Loucy (cell line): ENCODE results near the gene TAS2R8.

Experiments
- H2AFZ ChIP-seq: fragments of 200-600 bp; sonication (generic); 2 replicates; pipeline ENCODE4 v1.6.0; 2016; ENCODE audit warnings: antibody characterized with exemption, mild to moderate bottlenecking, low read length, moderate library complexity
- H3F3A ChIP-seq: fragments of 200-600 bp; 2 replicates; pipeline ENCODE4 v1.6.0; 2016; ENCODE audit warnings: antibody characterized with exemption, low read depth, mild to moderate bottlenecking
- H3K27me3 ChIP-seq: fragments of 200-600 bp; sonication (generic); 2 replicates; pipeline ENCODE4 v1.6.1; 2014; ENCODE audit warnings: low read length, mild to moderate bottlenecking; ENCODE audit not compliant: insufficient read depth, poor library complexity, severe bottlenecking
- H3K36me3 ChIP-seq: fragments of 200-600 bp; sonication (generic); 2 replicates; pipeline ENCODE4 v1.6.1; 2016; ENCODE audit warnings: low read length; ENCODE audit not compliant: insufficient read depth
- H3K4me1 ChIP-seq: fragments of 200-600 bp; sonication (generic); 2 replicates; pipeline ENCODE4 v1.5.1; 2014; ENCODE audit warnings: low read length, mild to moderate bottlenecking; ENCODE audit not compliant: insufficient read depth, poor library complexity, severe bottlenecking
- H3K4me2 ChIP-seq: fragments of 200-600 bp; sonication (generic); 2 replicates; pipeline ENCODE4 v1.6.0; 2014; ENCODE audit warnings: antibody characterized with exemption, low read length, low read depth, mild to moderate bottlenecking; ENCODE audit not compliant: poor library complexity, severe bottlenecking
- H3K4me3 ChIP-seq: fragments of 200-600 bp; sonication (generic); 2 replicates; pipeline ENCODE4 v1.5.1; 2014; ENCODE audit warnings: low read length, mild to moderate bottlenecking, mixed read lengths; ENCODE audit not compliant: poor library complexity, severe bottlenecking
- H3K79me2 ChIP-seq: fragments of 200-600 bp; sonication (generic); 2 replicates; pipeline ENCODE4 v1.6.1; 2014; ENCODE audit warnings: low read length; ENCODE audit not compliant: insufficient read depth
- H3K9ac ChIP-seq: fragments of 200-600 bp; sonication (generic); 2 replicates; pipeline ENCODE4 v1.6.0; 2014; ENCODE audit warnings: mild to moderate bottlenecking, low read depth, low read length, moderate library complexity; ENCODE audit not compliant: poor library complexity, severe bottlenecking
- H3K9me2 ChIP-seq: fragments of 200-600 bp; sonication (generic); replicated peaks from 2 replicates; pipeline ENCODE4 v1.6.1; 2016; ENCODE audit warnings: low read depth, low read length, mixed read lengths
- H3K9me3 ChIP-seq: fragments of 200-600 bp; sonication (generic); 2 replicates; pipeline ENCODE4 v1.6.1; 2014; ENCODE audit warnings: mild to moderate bottlenecking, antibody characterized with exemption, low read length, low read depth; ENCODE audit not compliant: insufficient read depth
- H4K20me1 ChIP-seq: fragments of 200-600 bp; sonication (generic); 2 replicates; pipeline ENCODE4 v1.6.0; 2014; ENCODE audit warnings: antibody characterized with exemption, low read length, mild to moderate bottlenecking; ENCODE audit not compliant: insufficient read depth, poor library complexity, severe bottlenecking
- EZH2phosphoT487 ChIP-seq: fragments of 200-600 bp; IDR thresholded peaks from 2 replicates; pipeline ENCODE4 v1.6.1; 2018; ENCODE audit warnings: antibody characterized with exemption, mild to moderate bottlenecking, moderate library complexity, borderline replicate concordance
- TF ChIP-seq, protein P1 (sequence below): fragments of 200-600 bp; sonication (generic); conservative IDR thresholded peaks from 2 replicates; pipeline ENCODE4 v1.5.1; 2014; ENCODE audit warnings: mild to moderate bottlenecking, antibody characterized with exemption, low read length

Gene TAS2R8

DNA sequence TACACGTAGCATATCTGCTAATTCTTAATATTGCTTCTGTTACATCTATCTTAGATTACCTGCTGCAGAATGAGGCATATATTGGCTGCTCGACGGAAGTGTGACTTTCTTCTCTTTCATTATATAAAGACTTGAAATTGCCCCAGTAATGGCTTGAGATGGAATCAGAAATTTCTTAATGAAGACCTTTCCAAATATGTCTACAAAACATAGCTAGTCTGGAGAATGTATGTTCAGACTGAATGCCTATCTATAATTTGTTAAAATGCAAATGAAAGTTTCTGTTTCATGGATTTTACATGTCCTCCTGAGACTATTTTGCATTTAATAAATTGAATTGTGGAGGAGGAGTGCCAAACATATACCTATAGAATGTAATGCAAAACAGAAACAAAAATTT lies 19.2 kb upstream of the TAS2R8 start, which contains the start of gene TAS2R10:
TSS of gene TAS2R10 (minus strand) at position 101 of the 400 bp plus-strand sequence. CDS start at position 12, 89 bp downstream.
- H3K9me2 ChIP-seq = no peaks in the 10 kb centered on the region
- H3K9ac ChIP-seq = no peak within 1 kb of the TSS
- H3K4me1 ChIP-seq = no peaks in the 10 kb centered on the region
- no peaks in the 10 kb centered on the region for H3K27me3 ChIP-seq
- H3K4me2 ChIP-seq = no peak within 1 kb of the TSS
- H3K9me3 ChIP-seq = no peaks in the 10 kb centered on the region
- TF ChIP-seq, protein P1, sequence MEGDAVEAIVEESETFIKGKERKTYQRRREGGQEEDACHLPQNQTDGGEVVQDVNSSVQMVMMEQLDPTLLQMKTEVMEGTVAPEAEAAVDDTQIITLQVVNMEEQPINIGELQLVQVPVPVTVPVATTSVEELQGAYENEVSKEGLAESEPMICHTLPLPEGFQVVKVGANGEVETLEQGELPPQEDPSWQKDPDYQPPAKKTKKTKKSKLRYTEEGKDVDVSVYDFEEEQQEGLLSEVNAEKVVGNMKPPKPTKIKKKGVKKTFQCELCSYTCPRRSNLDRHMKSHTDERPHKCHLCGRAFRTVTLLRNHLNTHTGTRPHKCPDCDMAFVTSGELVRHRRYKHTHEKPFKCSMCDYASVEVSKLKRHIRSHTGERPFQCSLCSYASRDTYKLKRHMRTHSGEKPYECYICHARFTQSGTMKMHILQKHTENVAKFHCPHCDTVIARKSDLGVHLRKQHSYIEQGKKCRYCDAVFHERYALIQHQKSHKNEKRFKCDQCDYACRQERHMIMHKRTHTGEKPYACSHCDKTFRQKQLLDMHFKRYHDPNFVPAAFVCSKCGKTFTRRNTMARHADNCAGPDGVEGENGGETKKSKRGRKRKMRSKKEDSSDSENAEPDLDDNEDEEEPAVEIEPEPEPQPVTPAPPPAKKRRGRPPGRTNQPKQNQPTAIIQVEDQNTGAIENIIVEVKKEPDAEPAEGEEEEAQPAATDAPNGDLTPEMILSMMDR = no peak
- no peak for TF ChIP-seq EZH2phosphoT487
- H4K20me1 ChIP-seq = no peaks in the 10 kb centered on the region
- no peaks in the 10 kb centered on the region for H3K36me3 ChIP-seq
- no peak within 1 kb of the TSS for H2AFZ ChIP-seq
- H3F3A ChIP-seq = no peaks in the 10 kb centered on the region
- no peak within 1 kb of the TSS for H3K4me3 ChIP-seq
- H3K79me2 ChIP-seq = no peaks in the 10 kb centered on the region

DNA sequence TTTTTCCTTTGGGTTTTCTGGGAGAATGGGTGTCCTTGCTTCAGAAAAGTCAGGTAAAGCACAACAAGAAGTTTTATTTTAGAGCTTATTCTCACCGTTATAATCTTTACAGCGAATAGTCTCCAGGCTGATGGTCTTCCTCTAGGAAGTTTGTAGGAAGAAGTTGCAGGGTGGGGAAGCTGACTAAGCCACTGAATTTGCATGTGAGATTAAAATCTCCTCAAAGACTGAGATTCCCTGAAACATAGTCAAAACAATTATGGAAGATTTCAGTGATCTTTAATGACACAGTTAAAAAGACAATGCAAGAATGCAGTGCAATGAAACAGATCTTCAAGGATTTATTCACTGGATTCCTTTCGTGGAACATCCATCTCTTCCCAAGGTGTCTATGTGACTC lies 17.9 kb upstream of the TAS2R8 start:
- Histone ChIP-seq H3K9me3 (no peaks in the 10 kb centered on the region), H3K79me2 (no peaks in the 10 kb centered on the region), H3K36me3 (no peaks in the 10 kb centered on the region), H3K4me1 (no peaks in the 10 kb centered on the region), H3K9me2 (no peaks in the 10 kb centered on the region), H3F3A (no peaks in the 10 kb centered on the region), H3K4me3 (no peak overlapping the region), H3K9ac (no peak overlapping the region), H3K4me2 (no peak overlapping the region), H4K20me1 (no peaks in the 10 kb centered on the region), H3K27me3 (no peaks in the 10 kb centered on the region), H2AFZ (no peak overlapping the region)
- TF ChIP-seq, protein P1 = no peak
- TF ChIP-seq EZH2phosphoT487 = no peak

DNA sequence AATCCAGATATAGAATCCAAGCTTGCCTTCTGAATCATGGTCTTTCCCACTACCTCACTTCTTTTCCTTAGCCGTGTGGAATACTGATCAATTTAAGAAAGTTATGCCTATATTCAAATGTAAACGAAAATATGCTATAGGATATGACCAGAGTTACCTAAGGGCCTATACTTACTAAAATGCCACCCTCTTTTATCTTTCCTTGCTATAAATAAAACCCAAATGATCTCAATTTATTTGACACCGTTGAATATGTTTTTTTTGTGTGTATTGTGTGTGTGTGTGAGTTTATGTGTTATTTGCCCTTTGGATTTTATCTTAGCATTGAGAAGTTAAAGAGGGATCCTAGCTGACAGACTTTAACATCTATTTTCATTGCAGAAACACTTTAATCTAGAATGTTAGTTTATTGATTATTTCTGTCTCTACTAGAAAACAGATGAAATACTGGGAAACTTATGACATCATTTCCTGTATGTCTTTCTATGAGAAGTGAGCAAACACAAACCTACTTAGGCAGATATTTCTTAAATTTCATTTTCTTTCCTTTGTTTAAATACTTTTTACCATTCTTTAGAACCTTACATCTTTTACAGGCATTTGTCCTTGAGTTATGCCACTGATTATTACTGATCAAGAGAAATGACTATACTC lies 4.9 kb upstream of the TAS2R8 start:
- no peak for TF ChIP-seq EZH2phosphoT487
- TF ChIP-seq, protein P1 = no peak

More for the DNA sequence above, 4.9 kb upstream of the TAS2R8 start:
- H3K9me3 ChIP-seq = no peaks in the 10 kb centered on the region
- H2AFZ ChIP-seq = no peak overlapping the region
- H3F3A ChIP-seq = no peaks in the 10 kb centered on the region
- H3K27me3 ChIP-seq = no peaks in the 10 kb centered on the region
- no peaks in the 10 kb centered on the region for H3K36me3 ChIP-seq
- no peak overlapping the region for H3K9ac ChIP-seq
- no peaks in the 10 kb centered on the region for H3K79me2 ChIP-seq
- H3K4me1 ChIP-seq = no peaks in the 10 kb centered on the region
- no peak overlapping the region for H3K4me3 ChIP-seq
- no peaks in the 10 kb centered on the region for H4K20me1 ChIP-seq
- H3K4me2 ChIP-seq = no peak overlapping the region
- no peaks in the 10 kb centered on the region for H3K9me2 ChIP-seq
